GM19438 (cell line): ENCODE data around the gene VAPA.
"Not testable (repeated sequence)": the region's sequence is repeated elsewhere in the genome, so short reads cannot be mapped to it uniquely, and the experiment has no call there.

Source experiments
- ATAC-seq: cut with Tn5 transposase; IDR thresholded peaks from one replicate; pipeline ENCODE4 v1.9.1; 2021; ENCODE audit warnings: low read depth; ENCODE audit not compliant: unreplicated experiment

Gene VAPA

DNA sequence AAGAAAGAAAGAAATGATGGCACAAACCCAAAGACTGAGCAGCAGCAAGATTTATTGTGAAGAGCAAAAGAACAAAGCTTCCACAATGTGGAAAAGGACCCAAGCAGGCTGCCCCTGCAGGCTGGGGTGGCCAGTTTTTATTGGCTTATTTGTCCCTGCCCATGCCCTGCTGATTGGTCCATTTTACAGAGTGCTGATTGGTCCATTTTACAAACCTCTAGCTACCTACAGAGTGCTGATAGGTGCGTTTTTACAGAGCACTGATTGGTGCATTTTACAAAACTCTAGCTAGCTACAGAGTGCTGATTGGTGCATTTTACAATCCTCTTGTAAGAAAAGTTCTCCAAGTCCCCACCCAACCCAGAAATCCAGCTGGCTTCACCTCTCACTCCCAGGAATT lies 1.5 kb upstream of the VAPA start:
- ATAC-seq = not testable (repeated sequence)

DNA sequence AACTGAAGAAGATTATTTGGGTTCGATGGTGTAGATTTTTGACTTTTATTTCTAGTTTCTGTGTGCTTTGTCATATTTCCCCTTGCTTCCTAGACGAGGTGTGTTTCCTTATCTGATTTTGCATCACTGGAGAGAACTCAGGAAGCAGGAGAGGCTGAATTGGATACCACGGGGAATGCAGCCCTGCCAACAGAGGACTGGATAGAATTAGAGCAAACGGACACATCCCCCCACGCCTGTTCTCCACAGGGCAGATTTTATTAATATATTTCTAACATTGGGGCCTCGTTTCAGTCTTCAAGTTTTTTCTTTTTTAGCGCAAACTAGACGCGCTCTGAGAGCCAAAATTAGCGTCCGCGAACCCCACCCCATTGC lies 678 bp upstream of the VAPA start:
- no peak for ATAC-seq

DNA sequence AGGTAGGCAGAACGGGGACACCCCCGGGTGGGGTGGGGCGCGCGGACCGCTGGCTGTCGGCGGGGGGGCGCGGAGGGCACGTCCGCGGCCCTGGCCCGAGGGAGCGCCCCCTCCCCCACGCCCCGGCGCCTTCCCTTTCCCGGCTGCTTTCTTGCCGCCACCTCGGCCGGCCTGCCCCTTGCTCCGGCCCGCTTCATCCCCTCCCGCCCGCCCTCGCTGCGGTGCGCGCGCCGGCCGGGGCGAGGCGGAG lies 443 bp downstream of the VAPA start:
- ATAC-seq = no peak

DNA sequence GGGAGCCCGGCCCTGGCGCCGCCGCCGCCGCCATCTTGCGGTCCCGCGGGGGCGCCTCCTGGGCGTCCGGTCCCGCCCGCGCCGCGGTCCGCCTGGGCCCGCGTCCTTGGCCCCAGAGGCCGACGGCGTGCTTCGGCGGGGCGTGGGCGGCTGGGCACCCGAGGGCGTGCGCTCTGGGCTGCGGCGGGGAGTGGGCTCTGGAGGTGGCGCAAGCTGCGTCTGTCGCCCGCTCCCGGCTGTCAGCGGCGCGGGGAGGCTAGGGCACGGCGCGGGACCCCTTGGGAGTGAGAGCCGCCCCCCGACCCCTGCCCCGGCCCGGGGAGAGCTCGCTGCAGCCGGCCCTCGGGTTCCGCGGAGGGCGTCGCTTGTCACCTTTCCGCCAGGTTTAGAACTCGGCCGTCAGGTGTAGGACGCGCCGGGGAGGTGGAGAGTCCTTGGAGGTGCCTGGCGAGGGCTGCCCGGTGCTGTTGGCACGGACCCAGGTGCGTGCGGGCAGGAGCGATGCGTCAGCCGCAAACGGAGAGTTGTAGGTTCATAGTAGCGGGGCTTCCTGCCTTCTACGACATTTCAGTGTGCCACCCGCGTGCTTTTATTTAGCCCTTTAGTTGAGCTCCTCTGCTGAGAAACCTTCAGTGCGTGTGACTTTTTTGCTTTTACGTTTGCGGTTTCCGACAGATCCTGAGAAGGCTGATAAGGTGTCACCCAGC lies 921 bp downstream of the VAPA start:
- ATAC-seq = peak; percentile 31

DNA sequence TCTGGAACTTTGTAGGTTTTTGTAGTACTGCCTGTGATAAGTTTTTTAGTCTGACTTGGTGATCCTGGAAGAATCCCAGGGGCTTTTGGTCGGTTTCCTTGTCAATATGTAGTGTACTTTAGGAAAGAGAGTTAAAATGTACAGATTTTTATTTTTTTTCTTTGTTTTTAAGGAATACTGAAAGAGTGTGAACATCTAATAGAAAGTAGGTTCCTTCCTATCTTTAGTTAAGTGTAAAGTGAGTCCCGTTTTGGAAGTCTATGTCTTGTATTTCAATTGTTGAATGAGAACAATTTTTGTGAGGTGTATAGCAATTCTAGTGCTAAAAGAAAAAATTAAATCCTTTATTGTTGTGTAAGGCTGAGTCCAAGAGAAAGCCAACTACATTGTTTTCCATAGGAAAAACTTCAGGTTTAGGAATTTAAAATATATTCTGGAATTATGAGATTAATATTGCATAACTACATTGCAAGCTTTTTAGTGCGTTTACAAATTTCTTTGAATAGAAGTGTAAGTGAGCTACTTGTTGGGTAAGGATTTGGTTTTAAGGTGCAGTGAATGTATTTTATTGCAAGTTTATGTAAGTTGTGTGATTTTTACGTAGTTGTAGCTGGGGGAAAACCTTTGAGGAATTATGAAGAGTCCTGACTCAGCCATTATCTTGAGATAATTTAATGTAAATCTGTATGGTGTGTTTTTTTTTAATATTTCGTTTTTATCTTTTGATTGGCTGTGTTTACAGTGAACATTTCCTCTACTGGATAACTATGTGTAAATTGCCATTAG lies 1.7 kb downstream of the VAPA start:
- ATAC-seq = no peak

DNA sequence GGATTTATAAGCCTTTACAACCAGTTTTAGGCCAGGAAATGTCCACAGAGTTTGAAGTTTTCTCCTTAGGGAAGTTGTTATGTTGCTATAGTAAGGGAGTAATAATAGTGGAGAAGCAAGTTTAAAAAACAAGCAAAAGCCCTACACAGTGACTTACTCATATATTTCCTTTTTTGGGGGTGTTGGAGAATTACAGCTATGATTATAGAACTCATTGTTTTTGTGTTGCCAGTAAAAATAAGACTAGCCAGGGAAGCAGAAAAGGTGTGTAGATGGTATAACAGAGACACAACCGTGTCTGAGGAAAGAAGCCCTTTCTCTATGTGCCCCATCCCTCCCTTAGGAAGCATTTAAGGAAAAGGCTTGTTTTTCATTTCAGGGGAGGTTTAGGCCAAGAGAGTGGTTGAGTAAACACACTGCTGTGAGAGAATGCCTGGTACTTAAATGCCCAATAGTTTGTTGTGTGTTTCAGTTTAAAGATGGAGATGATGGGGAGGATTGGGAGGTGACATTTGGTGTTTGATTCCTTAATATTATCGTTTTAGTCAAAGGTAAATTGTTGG lies 2.3 kb downstream of the VAPA start:
- no peak for ATAC-seq

DNA sequence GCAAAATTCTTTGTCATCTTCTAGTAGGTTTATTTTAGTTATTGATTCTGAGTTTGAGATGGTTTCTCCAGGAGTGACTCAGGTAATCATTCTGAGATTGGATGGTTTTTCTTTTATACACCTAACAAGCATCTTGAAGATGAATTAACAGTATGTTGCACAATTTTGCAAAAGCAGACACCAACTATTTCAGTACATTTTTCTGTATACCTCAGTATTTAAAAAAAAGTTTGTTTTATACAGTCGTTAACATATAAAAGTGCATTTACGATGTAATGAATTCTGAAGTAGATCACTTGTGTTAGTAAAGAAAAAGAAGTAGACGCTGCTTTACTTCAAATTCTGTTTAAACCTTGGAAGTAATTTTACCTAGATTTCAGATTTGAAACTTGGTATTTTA lies 3.0 kb downstream of the VAPA start:
- no peak for ATAC-seq

DNA sequence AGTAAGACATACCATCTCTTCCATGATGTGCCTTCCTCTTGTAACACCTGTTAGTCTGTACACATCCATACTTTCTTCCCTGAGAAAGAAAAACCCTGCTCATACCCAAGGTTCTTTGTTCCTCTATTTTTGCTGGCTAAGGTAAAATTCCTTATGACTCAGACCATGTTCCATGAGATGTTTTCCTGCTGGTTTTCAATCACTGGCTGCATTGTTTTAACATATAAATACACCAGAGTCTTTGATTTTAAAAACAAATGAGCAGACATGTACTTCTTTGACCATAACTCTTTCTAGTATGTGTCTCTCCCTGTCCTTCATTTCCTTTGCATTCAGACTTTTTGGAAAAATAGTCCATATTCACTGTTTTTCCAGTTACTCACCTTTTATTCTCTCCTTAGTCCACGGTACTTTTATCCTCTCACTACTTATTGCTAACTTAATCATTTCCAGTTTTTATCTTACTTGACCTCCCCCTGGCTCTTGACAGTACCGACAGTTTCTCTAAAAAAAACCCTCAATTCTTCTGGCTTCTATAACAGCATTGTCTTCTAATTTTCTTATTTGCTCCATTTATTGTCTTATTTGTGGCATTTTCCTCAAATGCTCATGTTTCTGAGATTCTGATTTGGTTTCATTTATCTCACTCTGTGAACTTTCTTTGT lies 4.3 kb downstream of the VAPA start:
- ATAC-seq = no peak

DNA sequence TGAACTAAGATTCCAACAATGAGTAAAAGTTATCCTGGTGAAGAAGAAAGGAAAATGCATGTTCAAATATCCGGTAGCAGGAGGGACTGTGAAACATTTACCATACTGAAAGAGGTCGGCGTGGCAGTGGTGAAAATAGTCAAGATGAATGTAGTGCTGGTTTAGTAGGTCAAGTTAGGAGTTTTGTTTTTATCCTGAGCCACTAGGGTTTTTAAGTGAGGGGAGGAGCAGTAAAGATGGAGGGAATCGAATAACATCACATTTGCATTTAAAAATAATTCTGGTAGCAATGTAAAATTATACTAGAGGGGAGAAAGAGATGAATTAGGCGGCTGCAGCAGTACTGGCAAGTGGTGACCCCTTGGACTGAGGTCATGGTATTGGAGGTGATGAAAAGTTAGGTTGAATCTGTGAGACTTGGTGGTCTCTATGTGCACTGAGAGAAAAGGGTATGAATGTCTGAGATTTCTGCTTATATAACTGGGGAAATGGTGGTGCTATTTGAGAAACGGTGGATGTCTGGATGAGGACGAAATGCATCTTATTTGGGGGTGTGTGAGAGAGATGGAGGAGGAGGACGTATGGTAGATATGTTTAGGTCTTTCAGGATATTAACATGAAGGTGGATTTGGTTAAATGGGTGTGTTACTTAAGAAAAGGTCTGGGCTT lies 5.9 kb downstream of the VAPA start:
- no peak for ATAC-seq

DNA sequence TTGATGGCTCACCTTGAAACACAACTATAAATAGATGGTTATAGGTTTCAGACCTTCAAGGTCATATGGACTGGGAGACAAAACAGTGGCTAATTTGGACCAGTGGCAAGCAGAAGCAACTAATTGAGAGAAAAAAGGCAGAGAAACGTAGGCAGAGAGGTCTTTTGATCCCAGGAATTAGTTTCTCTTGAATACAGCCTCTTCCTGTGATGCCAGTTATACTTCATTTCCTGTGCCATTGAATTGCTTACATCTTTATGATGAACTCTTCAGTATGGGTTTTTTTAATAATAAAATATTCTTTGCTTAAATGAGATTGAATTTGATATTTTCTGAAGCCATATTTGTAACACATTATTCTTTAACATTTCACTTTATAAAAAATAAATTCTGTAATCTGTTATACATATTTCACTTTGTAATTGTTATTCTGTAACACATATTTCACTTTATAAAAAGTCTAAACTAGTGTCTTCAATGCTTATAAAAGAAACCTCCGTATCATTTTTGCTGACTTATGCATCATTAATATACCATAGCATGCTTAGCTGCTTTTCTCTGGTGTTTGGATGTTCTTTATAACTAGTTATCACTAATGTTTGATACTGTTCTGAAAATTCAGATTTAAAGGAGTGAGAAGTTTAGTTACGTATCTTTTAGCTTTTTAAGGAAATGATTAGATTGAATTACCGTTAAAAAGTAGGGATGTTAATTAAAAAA lies 8.9 kb downstream of the VAPA start:
- no peak for ATAC-seq

DNA sequence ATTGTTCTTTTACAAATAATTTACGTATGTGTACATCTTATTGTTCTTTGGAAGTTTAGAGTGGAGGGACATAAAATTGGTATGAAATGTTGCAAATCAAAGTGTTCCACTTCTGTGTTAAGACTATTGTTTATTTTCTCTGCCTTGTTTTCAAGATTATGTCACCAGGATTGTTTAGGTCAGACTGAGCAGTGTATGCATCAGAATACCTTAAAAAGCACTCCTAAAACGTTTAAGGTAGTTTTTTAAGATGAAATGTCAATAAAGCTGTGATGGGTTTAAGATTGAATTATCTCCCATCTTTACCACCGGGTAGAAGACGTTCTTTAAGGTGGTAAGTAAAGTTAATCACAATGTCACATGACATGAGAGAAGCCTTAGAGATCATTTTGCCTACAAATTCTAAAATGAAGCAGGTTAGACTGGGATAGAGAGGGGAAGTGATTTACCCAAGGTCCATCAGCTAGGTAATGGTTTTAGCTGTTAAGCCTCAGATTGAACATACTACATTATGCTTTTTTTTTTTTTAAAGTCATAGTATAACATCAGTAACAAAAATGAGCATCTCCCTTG lies 10.6 kb downstream of the VAPA start:
- no peak for ATAC-seq

DNA sequence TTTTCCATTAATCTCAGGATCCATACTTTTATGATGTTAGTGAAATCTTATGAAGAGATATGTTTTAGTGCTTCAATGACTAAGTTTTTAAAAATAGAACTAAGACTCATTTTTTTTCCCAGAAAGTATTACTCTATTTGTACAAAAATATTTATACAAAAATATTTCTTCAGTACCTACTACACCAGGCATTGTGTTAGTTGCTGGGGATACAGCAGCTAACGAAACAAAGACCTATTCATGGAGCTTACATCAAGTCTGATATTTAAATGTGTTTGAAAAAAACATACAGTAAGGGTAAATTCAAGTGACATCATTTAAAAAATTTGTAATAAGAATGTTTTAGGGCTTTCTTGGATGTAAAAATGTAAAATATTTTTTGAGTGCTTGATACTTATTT lies 11.6 kb downstream of the VAPA start:
- no peak for ATAC-seq

DNA sequence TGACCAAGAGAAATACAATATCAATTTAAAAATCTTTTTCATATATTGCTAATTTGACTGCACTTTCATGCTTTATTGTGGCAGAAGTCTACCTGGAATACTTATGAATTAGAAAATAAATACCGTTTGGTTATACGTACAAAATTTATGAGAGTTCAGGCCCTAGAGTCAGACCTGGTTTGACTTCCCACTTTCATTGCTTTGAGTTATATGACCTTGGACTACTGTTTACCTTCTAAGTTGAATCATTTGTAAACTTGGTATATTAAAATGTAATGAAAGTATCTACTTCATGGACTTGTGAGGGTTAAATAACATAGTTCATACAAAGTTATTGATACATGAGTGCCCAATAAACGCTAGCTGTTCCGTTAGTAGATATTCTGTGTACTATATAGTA lies 12.0 kb downstream of the VAPA start:
- no peak for ATAC-seq

DNA sequence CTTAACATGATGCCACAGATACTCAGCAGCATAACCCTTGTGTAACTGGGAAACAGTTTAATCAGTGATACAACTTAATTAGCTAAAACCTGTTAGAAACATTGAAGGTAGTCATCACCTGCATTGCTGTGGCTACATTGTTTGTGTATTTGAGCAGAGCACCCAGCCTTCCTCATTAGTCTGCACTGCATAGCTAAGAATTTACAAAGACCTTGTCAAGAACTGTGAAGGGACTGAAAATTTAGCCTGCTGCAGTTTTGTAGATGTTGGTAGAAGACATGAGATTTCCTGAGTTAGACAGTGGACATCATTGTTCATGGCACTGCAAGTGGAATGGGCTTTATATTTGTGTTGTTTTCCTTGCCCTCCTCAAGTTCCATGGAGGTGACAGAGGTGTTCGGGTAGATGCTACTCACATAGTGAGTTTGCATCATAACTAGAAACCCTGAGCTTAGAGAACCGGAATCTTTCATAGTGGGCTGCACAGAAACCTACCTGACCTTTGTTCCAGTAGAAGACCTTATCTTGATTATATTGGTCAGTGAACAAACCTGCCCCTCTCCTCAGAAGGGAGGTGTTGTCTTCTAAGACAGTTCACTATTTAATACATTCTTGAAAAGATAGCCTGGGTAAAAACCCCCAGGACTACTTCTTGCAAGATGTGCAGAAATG lies 12.5 kb downstream of the VAPA start:
- no peak for ATAC-seq

DNA sequence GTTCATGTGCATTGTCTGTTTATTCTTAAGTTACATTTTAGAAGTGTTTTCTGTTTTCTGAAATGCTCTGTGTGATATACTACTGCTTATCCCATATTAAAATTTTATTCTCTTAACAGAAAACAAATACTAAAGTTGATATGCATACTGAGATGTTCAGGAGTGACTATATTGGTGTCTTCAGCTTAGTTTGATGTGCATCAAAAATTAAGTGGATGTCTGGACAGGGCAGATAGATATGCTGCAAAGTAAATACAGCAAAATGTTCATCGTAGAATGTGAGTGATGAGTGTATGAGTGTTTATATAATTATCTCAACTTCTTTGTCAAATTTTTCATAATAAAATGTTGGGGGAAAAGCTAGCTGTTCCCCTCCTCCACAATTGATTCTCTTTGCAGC lies 13.2 kb downstream of the VAPA start:
- no peak for ATAC-seq

DNA sequence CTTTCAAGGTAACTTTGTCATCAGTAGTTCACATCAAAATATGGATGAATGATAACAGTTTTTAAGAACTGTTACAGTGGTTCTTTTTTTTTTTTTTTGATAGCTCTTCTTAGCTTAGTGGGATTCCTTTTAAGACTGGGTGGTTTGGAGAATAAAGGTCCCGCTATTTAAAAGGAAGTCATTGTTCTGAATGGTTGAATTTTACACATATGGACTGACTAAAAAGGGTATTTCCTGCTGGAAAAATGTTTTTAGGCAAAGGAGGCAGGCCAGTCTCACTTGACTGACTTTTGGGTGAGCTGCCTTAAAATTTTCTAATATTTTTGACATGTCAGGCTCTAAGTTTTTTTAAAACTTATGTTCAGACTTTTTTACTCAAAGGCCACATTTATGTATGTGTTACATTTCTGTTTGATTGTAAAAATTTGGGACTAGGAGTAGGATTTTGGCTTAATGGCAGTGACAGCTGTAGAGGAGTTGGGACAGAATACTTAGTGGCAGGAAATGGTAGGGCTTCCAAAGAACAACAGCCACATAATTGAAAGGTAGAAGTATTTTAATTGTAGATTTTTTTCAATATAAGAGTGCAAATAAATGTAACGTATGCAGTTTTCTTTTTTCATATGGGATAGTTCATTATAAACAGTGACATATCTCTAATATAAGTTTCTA lies 13.7 kb downstream of the VAPA start:
- no peak for ATAC-seq

DNA sequence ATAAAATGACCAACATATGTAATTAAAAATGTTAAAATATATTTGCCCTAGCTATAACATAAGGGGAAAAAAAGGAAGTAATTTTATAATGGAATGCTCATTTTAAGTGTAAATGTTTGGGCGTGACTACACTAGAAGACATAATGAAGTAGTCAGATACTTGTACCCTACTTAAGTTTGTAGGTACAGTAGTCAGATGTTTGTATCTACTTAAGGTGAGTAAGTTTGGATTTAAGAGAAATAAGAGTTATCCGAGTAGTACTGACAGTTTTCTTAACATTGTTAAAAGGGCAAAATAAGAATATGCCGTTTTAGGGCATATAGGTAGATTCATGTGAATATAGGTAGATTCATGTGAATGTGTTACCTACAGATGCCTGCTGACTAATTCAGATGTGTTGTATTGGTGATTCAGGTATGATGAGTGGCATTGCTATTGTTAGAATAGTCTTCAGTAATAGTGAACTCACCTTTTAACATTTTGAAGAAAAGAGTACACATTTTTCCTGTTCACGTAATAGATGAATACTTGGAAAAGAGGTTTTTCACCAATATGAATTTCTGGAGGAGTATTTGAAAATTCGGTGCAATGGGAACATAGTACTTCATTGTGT lies 14.9 kb downstream of the VAPA start:
- ATAC-seq = no peak

DNA sequence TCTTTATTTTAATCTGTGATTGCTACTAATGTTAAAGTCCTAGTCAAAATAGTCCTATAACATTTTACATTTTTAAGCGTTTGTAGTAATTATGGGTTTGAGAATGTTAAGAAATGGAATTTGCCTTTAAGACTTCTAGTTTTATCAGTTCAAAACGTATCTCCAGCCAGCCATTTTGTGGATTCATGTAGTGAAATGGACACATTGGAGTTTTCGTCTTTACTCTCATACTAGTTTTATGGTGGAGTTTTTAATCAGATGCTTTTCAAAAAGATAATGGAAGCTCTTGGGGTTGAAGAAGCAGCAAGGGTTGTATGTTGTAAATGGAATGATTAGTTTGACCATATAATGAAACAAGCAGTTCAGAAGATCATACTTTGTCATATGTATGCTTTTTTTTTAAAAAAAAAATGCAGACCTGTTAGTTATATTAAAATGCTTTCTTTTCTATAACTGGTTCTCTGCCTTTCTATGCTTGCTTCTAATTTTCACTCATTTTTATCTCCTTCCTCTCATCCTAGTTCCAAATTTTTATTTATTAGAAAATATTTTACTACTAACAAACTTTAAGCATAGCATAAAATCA lies 16.6 kb downstream of the VAPA start:
- no peak for ATAC-seq
